Suprapubic skin (tissue), 4 donors: ENCODE results near the gene UBTD2. TPM values are rescaled to one million over a fixed set of nuclear protein-coding genes. Genes with fewer than 3 reads are reported as not detected.

Source experiments
- DNase-seq, 2 donors: peaks; one replicate each; pipeline ENCODE4 v3.0.0-alpha.2; 2019; ENCODE audit warnings: low spot score in 2 of 2
- H3K27ac ChIP-seq: fragments of 200-600 bp; sonication (generic); one replicate; pipeline ENCODE4 v1.5.1; 2019
- H3K27me3 ChIP-seq: fragments of 200-600 bp; sonication (generic); one replicate; pipeline ENCODE4 v1.5.1; 2019
- H3K36me3 ChIP-seq: fragments of 200-600 bp; sonication (generic); one replicate; pipeline ENCODE4 v1.5.1; 2019
- H3K4me1 ChIP-seq: fragments of 200-600 bp; sonication (generic); one replicate; pipeline ENCODE4 v1.5.1; 2019
- H3K4me3 ChIP-seq: fragments of 200-600 bp; sonication (generic); one replicate; pipeline ENCODE4 v1.5.1; 2019; ENCODE audit warnings: mild to moderate bottlenecking
- H3K9me3 ChIP-seq: fragments of 200-600 bp; sonication (generic); one replicate; pipeline ENCODE4 v1.5.1; 2019
- CTCF ChIP-seq, 2 donors: fragments of 200-600 bp in 1 of 2; fragments of 450-650 bp in 1 of 2; sonication (generic) in 1 of 2; IDR thresholded peaks; one replicate each; pipeline ENCODE4 v1.5.1; 2016 to 2019; ENCODE audit warnings: antibody characterized with exemption in 2 of 2, mild to moderate bottlenecking in 1 of 2, moderate library complexity in 1 of 2
- EP300 ChIP-seq: sonication (generic); formaldehyde crosslinking; IDR thresholded peaks from one replicate; pipeline ENCODE4 v1.6.1; 2017; ENCODE audit warnings: antibody characterized with exemption
- POLR2A ChIP-seq, 2 donors: fragments of 450-650 bp; IDR thresholded peaks; one replicate each; pipeline ENCODE4 v1.6.1; 2017; ENCODE audit warnings: antibody characterized with exemption in 2 of 2, mild to moderate bottlenecking in 2 of 2, moderate library complexity in 2 of 2
- POLR2AphosphoS5 ChIP-seq, 3 donors: sonication (generic); formaldehyde crosslinking; IDR thresholded peaks; one replicate each; pipeline ENCODE4 v1.6.1; 2017; ENCODE audit warnings: antibody characterized with exemption in 3 of 3
- WGBS: methylation state at CpG from one replicate; pipeline ENCODE4 v1.1.5; 2018; 5-methylcytosine and 5-hydroxymethylcytosine counted together
- total RNA-seq, 4 donors: library from RNA; depleted of rRNA; stranded (reverse); fragments of >200 nt; gene quantifications; one replicate each; pipeline ENCODE4 v1.1.0, GENCODE V29; 2016

Gene UBTD2
- total RNA-seq, 4 donors from 2014 or later = 7.0 to 14.6 (median 12.8) TPM

DNA sequence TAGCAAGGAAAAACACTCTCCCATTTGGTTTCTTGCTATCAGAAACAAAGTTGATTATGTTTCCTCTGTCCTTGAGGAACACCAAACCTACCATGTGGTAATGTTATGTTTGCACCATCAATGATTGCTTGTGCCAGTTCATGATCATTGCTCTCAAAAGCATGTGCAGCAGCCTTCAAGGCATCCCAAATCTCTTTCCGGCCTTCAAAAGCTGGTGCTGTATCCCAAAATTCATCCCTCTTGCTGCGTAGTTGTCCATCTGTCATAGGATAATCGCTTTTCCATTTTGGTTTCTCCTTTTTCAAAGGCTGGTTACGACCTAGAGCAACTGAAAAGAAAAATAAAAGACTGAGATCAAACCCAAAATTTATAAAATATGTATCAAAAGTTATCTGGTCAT lies 49.5 kb downstream of the UBTD2 start:
- Histone ChIP-seq H3K9me3 (no peaks in the 10 kb centered on the region), H3K27me3 (no peaks in the 10 kb centered on the region), H3K27ac (no peak overlapping the region), H3K4me1 (peaks cover 15% of the 10 kb centered on the region), H3K36me3 (peaks cover 31% of the 10 kb centered on the region), H3K4me3 (no peak overlapping the region)
- 93% methylated on average over 4 of the region's 4 CpGs for WGBS
- no peak for DNase-seq
- TF ChIP-seq EP300 = no peak
- no peak for TF ChIP-seq CTCF (IDR thresholded peaks at IDR 0.05)
- no peak for TF ChIP-seq POLR2A (IDR thresholded peaks at IDR 0.05)
- no peak for TF ChIP-seq POLR2AphosphoS5 (IDR thresholded peaks at IDR 0.05)

- Histone ChIP-seq H3K27ac (no peak overlapping the region), H3K4me3 (no peak overlapping the region), H3K36me3 (peaks cover 35% of the 10 kb centered on the region), H3K9me3 (no peaks in the 10 kb centered on the region), H3K27me3 (no peaks in the 10 kb centered on the region), H3K4me1 (peaks cover 2% of the 10 kb centered on the region)
- TF ChIP-seq EP300 = no peak
- DNase-seq = no peak
- 100% methylated on average over 1 of the region's 1 CpG for WGBS
Observed at GRCh38 chr5:172229904-172230303, 53.7 kb downstream of the UBTD2 start.

DNA sequence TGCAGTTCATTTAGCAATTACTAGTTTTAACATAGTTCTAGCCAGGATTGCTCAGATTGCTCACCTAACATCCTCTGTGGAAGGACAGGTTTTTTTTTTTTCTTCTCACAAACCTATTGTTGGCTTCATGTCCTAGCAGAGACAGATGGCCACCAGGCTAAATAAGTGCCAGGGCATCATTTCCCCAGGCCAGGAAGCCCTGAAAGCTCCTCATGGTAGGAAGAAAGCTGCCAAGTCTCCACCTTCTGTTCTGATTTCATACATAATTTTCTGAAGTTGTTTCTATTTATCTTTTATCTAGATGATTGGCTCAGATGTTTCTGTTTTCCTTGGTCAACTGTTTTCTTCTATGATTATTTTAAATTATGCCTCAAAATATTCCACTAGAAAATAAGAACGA lies 58.6 kb downstream of the UBTD2 start:
- no peak overlapping the region for H3K4me3 ChIP-seq
- no peak overlapping the region for H3K27ac ChIP-seq
- no peak for TF ChIP-seq POLR2AphosphoS5 (IDR thresholded peaks at IDR 0.05)
- TF ChIP-seq EP300 = no peak
- TF ChIP-seq CTCF (IDR thresholded peaks at IDR 0.05) = no peak
- TF ChIP-seq POLR2A (IDR thresholded peaks at IDR 0.05) = no peak
- H3K36me3 ChIP-seq = peaks cover 4% of the 10 kb centered on the region
- no peaks in the 10 kb centered on the region for H3K27me3 ChIP-seq
- no peaks in the 10 kb centered on the region for H3K9me3 ChIP-seq
- no peak for DNase-seq
- H3K4me1 ChIP-seq = no peaks in the 10 kb centered on the region
- 79% methylated on average over 1 of the region's 1 CpG for WGBS

DNA sequence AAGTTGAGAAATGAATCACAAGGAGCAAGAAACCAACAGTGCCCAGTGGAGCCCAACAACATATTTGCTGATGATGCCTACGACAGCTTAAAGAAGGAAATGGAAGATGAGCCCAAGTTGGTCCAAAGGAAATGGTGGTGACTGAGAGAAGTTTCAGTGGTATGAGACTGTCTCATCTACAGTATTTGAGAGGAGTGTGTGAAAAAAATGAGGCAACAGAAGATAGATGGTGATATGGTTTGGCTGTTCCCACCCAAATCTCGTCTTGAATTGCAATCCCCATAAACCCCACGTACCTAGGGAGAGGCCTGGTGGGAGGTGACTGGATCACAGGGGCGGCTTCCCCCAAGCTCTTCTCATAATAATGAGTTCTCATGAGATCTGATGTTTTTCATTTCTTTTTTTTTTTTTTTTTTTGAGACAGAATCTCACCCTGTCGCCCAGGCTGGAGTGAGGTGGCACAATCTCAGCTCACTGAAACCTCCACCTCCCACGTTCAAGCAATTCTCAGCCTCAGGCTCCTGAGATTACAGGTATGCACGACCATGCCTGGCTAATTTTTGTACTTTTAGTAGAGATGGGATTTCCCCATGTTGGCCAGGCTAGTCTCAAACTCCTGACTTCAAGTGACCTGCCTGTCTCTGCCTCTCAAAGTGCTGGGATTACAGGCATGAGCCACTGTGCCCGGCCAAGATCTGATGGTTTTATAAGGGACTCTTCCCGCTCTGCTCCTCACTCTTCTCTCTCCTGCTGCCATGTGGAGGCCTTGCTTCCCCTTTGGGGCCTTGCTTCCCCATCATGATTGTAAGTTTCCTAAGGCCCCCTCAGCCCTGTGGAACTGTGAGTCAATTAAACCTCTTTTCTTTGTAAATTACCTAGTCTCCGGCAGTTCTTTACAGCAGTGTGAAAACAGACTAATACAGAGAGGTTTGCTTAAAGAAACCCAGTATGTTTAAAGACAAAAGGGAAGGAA lies 59.4 kb downstream of the UBTD2 start:
- no peaks in the 10 kb centered on the region for H3K9me3 ChIP-seq
- 79% methylated on average over 10 of the region's 10 CpGs for WGBS
- no peak for TF ChIP-seq EP300
- TF ChIP-seq POLR2A (IDR thresholded peaks at IDR 0.05) = no peak
- no peak for TF ChIP-seq POLR2AphosphoS5 (IDR thresholded peaks at IDR 0.05)
- TF ChIP-seq CTCF (IDR thresholded peaks at IDR 0.05) = no peak
- H3K36me3 ChIP-seq = peaks cover 4% of the 10 kb centered on the region
- DNase-seq = no peak
- no peak overlapping the region for H3K4me3 ChIP-seq
- no peaks in the 10 kb centered on the region for H3K27me3 ChIP-seq
- no peaks in the 10 kb centered on the region for H3K4me1 ChIP-seq
- no peak overlapping the region for H3K27ac ChIP-seq

- no peak for TF ChIP-seq POLR2A (IDR thresholded peaks at IDR 0.05)
- no peak for TF ChIP-seq EP300
- TF ChIP-seq POLR2AphosphoS5 (IDR thresholded peaks at IDR 0.05) = no peak
- no peak for TF ChIP-seq CTCF (IDR thresholded peaks at IDR 0.05)
- WGBS = 93% methylated on average over 2 of the region's 2 CpGs
- H3K4me3 ChIP-seq = no peak overlapping the region
- no peaks in the 10 kb centered on the region for H3K9me3 ChIP-seq
- no peak for DNase-seq
- H3K27me3 ChIP-seq = no peaks in the 10 kb centered on the region
- H3K27ac ChIP-seq = no peak overlapping the region
- no peaks in the 10 kb centered on the region for H3K4me1 ChIP-seq
- H3K36me3 ChIP-seq = peaks cover 7% of the 10 kb centered on the region
Observed at GRCh38 chr5:172219296-172219695, 64.3 kb downstream of the UBTD2 start.
